ENCODE results near the gene FHOD1. TPM values are rescaled to one million over a fixed set of nuclear protein-coding genes. Genes with fewer than 3 reads are reported as not detected.

The FHOD1 gene
- total and polyA plus RNA-seq, 2 donors (not counting 1 experiment from before 2014, with no cell fraction given), result 46.3 to 46.9 TPM

GRCh38 chr16:67188798-67189197 is 58.5 kb downstream of the FHOD1 start:
- Histone ChIP-seq H2AFZ (ENCODE audit: insufficient read depth, low read depth, low read length, poor library complexity, severe bottlenecking) (no peak overlapping the region), H3K27me3 (replicated peaks in 1 of 4; ENCODE audit: control extremely low read depth in 1 of 4, control insufficient read depth in 3 of 4, insufficient read depth in 4 of 4, low read length in 3 of 4) (peaks cover 0 to 28% (median 6%) of the 10 kb centered on the region in 4 experiments), H3K4me2 (replicated peaks; ENCODE audit: low read depth, low read length, poor library complexity, severe bottlenecking) (no peak overlapping the region), H4K20me1 (ENCODE audit: control insufficient read depth, insufficient read depth, low read length, poor library complexity, severe bottlenecking) (peaks cover 18% of the 10 kb centered on the region), H3K9me3 (ENCODE audit: control extremely low read depth in 1 of 3, control insufficient read depth in 2 of 3, insufficient read depth in 1 of 3, low read length in 2 of 3) (peaks cover 0 to 8% (median 0%) of the 10 kb centered on the region in 3 donors), H3K36me3 (replicated peaks in 1 of 2; ENCODE audit: control extremely low read depth in 1 of 2, control insufficient read depth in 1 of 2, extremely low read depth in 1 of 2, insufficient read depth in 2 of 2, low read length in 1 of 2) (peaks cover 0 to 1% of the 10 kb centered on the region in 2 experiments), H3K4me3 (ENCODE audit: control extremely low read depth in 1 of 5, extremely low read depth in 1 of 5, insufficient read depth in 1 of 5, low read depth in 2 of 5, low read length in 4 of 5) (no peak overlapping the region), H3K9ac (ENCODE audit: low read length) (no peak overlapping the region), H3K79me2 (ENCODE audit: control insufficient read depth, insufficient read depth, low read length) (peaks cover 26% of the 10 kb centered on the region), H3K27ac (ENCODE audit: low read length in 2 of 2) (no peak overlapping the region), H3K4me1 (ENCODE audit: control insufficient read depth in 2 of 2, insufficient read depth in 2 of 2, low read length in 2 of 2) (peaks cover 36 to 38% of the 10 kb centered on the region in 2 donors)
- 92% methylated on average over 15 of the region's 15 CpGs for WGBS (ENCODE audit: insufficient coverage)
- TF ChIP-seq EZH2 (IDR thresholded peaks at IDR 0.05; ENCODE audit: borderline replicate concordance, insufficient read depth, low read depth, low read length, poor library complexity, severe bottlenecking), result no peak
- TF ChIP-seq, protein P1, sequence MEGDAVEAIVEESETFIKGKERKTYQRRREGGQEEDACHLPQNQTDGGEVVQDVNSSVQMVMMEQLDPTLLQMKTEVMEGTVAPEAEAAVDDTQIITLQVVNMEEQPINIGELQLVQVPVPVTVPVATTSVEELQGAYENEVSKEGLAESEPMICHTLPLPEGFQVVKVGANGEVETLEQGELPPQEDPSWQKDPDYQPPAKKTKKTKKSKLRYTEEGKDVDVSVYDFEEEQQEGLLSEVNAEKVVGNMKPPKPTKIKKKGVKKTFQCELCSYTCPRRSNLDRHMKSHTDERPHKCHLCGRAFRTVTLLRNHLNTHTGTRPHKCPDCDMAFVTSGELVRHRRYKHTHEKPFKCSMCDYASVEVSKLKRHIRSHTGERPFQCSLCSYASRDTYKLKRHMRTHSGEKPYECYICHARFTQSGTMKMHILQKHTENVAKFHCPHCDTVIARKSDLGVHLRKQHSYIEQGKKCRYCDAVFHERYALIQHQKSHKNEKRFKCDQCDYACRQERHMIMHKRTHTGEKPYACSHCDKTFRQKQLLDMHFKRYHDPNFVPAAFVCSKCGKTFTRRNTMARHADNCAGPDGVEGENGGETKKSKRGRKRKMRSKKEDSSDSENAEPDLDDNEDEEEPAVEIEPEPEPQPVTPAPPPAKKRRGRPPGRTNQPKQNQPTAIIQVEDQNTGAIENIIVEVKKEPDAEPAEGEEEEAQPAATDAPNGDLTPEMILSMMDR (IDR thresholded peaks at IDR 0.05), result no peak
- Mint-ChIP-seq H3K4me3 (no peak overlapping the region), H3K9me3 (ENCODE audit: insufficient read depth) (no peaks in the 10 kb centered on the region), H3K27ac (no peak overlapping the region), H3K4me1 (peaks cover 33% of the 10 kb centered on the region), H3K27me3 (peaks cover 11% of the 10 kb centered on the region)
- no peak for DNase-seq
- intact Hi-C loops (cut with micrococcal nuclease), result no loop called here
- ChIA-PET CTCF (no interaction called here), POLR2A (no interaction called here)
- no peak for ATAC-seq (ENCODE audit: low read depth)

DNA sequence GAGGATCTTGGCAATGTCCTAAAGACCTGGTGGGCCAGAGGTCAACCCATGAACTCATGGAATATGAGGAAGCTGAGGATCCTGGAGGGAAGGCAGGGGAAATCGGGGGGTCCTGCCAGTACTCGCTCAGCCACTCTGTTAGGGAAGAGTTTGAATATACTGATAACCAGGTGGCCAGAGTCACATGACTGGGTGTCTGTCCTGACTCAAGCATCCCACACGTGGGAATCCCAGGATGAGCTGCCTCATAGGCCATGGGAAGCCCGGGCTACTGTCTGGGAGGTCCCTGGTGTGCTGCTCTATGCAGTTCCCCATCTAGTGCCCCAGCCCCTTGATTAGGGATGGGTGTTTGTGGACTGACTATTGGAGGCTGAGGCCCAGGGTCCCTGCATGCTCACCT is 59.0 kb downstream of the FHOD1 start:
- ATAC-seq (ENCODE audit: low read depth), result no peak
- WGBS (ENCODE audit: insufficient coverage), result 71% methylated on average over 3 of the region's 4 CpGs

More for the DNA sequence above, 59.0 kb downstream of the FHOD1 start:
- Mint-ChIP-seq H3K4me3 (no peak overlapping the region), H3K27me3 (peaks cover 11% of the 10 kb centered on the region), H3K9me3 (ENCODE audit: insufficient read depth) (no peaks in the 10 kb centered on the region), H3K4me1 (peaks cover 28% of the 10 kb centered on the region), H3K27ac (no peak overlapping the region)
- CTCF ChIA-PET, result no interaction called here
- H2AFZ ChIP-seq (ENCODE audit: insufficient read depth, low read depth, low read length, poor library complexity, severe bottlenecking), result no peak overlapping the region
- H3K36me3 ChIP-seq (replicated peaks in 1 of 2; ENCODE audit: control extremely low read depth in 1 of 2, control insufficient read depth in 1 of 2, extremely low read depth in 1 of 2, insufficient read depth in 2 of 2, low read length in 1 of 2), result no peaks in the 10 kb centered on the region
- no peak for DNase-seq
- intact Hi-C loops (cut with micrococcal nuclease), result no loop called here
- no peak overlapping the region for H3K27ac ChIP-seq (ENCODE audit: low read length in 2 of 2)
- no peak for TF ChIP-seq EZH2 (IDR thresholded peaks at IDR 0.05; ENCODE audit: borderline replicate concordance, insufficient read depth, low read depth, low read length, poor library complexity, severe bottlenecking)
- TF ChIP-seq, protein P1 (IDR thresholded peaks at IDR 0.05), result no peak
- H3K4me2 ChIP-seq (replicated peaks; ENCODE audit: low read depth, low read length, poor library complexity, severe bottlenecking), result no peak overlapping the region
- no peak overlapping the region for H3K4me3 ChIP-seq (ENCODE audit: control extremely low read depth in 1 of 5, extremely low read depth in 1 of 5, insufficient read depth in 1 of 5, low read depth in 2 of 5, low read length in 4 of 5)
- H3K27me3 ChIP-seq (replicated peaks in 1 of 4; ENCODE audit: control extremely low read depth in 1 of 4, control insufficient read depth in 3 of 4, insufficient read depth in 4 of 4, low read length in 3 of 4), result peaks cover 0 to 28% (median 6%) of the 10 kb centered on the region in 4 experiments
- no peak overlapping the region for H3K9ac ChIP-seq (ENCODE audit: low read length)
- peaks cover 32 to 34% of the 10 kb centered on the region in 2 donors for H3K4me1 ChIP-seq (ENCODE audit: control insufficient read depth in 2 of 2, insufficient read depth in 2 of 2, low read length in 2 of 2)
- POLR2A ChIA-PET, result no interaction called here
- peaks cover 0 to 8% (median 0%) of the 10 kb centered on the region in 3 donors for H3K9me3 ChIP-seq (ENCODE audit: control extremely low read depth in 1 of 3, control insufficient read depth in 2 of 3, insufficient read depth in 1 of 3, low read length in 2 of 3)
- H4K20me1 ChIP-seq (ENCODE audit: control insufficient read depth, insufficient read depth, low read length, poor library complexity, severe bottlenecking), result peaks cover 13% of the 10 kb centered on the region
- H3K79me2 ChIP-seq (ENCODE audit: control insufficient read depth, insufficient read depth, low read length), result peaks cover 21% of the 10 kb centered on the region

Data from B cell (primary cell).